Activated gamma-delta T cell (primary cell): ENCODE results near the gene ASCL4.
"Not testable (repeated sequence)": the region's sequence is repeated elsewhere in the genome, so short reads cannot be mapped to it uniquely, and the experiment has no call there.

ENCODE experiments used
- DNase-seq: peaks from one replicate; lab custom pipeline; 2025; lab: John Stamatoyannopoulos, UW
- total RNA-seq, 2 donors: gene quantifications; one replicate each; lab custom pipeline; 2026; lab: John Stamatoyannopoulos, UW

ASCL4 gene, protein sequence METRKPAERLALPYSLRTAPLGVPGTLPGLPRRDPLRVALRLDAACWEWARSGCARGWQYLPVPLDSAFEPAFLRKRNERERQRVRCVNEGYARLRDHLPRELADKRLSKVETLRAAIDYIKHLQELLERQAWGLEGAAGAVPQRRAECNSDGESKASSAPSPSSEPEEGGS
- 0 to 0.09 reads per million in 2 donors for total RNA-seq

DNA sequence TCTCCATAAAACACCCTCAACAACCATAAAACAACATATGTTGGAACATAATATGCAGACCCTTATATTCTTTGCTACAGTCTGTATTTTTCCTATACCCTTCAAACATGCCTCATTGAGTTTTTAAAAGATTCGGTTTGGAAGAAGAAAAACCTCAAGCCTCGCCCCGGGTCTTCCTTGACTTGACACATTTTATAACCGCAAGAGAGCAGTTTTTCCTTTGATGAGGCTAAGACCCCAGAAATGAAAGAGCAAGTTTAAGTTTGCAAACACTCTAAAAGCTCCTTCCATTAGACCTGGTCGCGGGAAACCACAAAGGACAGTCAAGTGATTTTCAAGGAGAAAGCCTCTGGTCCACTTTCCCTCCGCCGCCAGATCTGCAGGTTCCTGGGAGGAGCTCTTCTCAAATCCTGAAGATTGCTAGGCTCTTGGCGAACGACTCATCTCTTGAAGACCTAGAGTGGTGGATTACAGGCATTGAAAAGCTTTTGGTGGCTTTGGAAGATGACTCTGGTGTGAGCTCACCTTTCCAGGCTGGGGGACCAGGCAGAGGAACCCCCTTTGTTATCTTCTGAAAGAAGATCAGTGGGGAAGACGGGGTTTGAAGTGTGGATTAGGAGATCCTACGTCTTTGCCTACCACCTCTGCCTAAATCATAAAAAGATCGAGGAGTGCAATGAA is at the start of gene ASCL4:
Gene ASCL4 (plus strand): TSS at position 356 of the 681 bp plus-strand sequence. CDS start 515 bp downstream, outside the sequence.
- DNase-seq: no peak

DNA sequence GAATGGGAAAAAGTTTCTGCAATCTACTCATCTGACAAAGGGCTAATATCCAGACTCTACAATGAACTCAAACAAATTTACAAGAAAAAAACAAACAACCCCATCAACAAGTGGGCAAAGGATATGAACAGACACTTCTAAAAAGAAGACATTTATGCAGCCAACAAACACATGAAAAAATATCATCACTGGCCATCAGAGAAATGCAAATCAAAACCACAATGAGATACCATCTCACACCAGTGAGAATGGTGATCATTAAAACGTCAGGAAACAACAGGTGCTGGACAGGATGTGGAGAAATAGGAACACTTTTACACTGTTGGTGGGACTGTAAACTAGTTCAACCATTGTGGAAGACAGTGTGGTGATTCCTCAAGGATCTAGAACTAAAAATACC is 47.2 kb upstream of the ASCL4 start:
- DNase-seq: not testable (repeated sequence)

DNA sequence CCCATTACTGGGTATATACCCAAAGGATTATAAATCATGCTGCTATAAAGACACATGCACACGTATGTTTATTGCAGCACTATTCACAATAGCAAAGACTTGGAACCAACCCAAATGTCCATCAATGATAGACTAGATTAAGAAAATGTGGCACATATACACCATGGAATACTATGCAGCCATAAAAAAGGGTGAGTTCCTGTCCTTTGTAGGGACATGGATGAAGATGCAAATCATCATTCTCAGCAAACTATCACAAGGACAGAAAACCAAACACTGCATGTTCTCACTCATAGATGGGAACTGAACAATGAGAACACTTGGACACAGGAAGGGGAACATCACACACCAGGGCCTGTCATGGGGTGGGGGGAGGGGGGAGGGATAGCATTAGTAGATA is 46.8 kb upstream of the ASCL4 start:
- not testable (repeated sequence) for DNase-seq

DNA sequence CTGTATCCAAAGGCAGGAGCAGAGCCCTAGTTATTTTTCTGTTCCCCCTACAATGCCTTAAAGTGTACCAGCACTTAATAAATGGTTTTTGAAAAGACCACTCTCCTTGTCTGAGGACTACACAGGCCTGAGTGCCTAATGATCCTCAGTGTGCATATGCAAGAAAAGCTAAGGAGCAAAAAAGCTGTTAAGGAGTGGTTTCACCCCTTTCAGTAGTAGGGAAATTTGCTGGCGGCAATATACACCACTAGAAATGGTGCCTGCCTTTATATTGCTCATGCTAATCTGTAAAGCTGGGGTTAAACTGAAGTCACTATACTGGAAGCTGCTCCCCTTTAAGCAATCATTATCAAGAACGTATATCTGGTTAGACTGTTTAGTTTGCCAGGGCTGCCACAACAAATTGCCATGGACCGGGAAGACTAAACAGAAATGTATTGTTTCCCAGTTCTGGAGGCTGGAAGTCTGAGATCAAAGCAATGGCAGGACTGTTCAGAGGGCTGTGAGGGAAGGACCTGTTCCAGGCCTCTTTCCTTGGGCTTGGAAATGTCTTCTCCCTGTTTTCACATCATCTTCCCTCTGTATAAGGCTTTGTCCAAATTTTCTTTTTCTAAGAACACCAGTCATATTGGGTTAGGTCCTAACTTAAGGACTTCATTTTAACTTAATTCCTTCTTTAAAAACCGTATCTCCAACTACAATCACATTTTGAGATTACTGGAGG is 43.7 kb upstream of the ASCL4 start:
- no peak for DNase-seq

DNA sequence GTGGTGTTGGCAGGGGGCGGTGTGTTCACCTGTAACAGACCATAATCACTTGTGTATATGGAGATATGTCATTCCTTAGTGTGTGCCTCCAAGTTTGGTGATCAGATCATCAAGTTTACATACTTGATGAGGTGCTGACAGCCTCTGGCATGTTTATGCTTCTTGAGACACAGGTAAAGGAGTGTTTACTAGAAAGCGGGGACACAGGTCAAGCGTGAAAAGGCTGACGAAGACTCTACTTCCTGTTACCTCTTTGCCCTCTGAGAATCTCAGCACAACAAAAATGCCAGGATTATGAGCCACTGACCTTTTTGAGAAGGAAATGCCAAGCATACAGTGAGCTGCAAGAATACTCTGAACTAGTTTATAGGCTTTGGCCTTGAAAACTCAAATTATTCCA is 43.1 kb upstream of the ASCL4 start:
- DNase-seq: no peak

DNA sequence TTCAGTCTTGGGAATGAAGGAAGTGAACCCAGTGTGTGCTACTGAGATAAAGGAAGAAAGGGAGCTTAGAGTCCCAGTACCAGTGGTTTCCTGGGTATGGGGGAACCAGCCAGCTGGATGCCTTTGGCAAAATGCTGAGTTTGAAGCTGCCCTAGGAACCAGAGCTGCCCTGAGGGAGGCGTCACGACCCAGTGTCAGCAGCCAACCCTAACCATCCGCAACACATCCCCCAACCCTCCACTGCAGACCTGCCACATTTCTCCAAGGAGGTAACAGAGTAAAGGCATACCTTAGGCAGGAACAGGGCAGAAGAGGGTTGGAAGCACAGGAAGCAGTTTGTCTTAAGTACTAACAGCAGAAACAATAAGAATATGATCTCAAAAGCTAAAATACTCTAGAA is 42.1 kb upstream of the ASCL4 start:
- DNase-seq: no peak

DNA sequence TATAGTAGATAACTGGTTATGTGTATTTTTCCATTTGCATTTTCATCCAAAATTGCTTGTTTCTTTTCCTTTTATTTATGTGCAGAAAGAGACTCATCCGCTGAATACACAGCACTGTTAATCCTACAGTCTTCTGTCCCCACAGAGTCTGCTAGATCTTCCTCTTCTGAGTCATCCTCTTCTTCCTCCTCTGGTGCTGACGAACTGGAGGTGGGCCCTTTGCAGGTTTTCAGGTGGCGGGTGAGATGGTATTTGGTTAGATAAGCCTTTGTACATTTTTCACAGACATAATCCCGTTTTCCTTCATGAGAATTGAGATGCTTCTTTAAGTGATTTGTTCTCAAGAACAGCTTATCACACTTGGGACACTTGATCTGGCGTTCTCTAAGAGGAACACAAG is 40.4 kb upstream of the ASCL4 start:
- DNase-seq: no peak

DNA sequence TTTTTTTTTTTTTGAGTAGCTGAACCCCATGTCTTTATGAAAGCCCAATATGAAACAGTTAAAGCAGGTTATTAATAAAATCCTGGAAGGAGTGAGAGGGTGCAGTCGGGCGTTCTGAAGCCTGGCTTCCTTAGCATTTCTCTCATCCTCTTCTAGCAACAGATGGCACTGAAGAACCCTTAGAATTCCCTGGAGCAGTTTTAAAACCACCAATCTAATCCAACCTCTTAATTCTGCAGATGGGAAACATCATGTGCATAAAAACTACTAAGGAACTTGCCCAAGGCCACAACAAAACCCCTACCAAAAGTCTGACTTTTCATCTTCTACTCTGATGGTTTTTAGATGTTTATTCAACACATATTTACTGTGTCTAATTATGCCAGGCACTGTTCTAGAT is 38.7 kb upstream of the ASCL4 start:
- no peak for DNase-seq

DNA sequence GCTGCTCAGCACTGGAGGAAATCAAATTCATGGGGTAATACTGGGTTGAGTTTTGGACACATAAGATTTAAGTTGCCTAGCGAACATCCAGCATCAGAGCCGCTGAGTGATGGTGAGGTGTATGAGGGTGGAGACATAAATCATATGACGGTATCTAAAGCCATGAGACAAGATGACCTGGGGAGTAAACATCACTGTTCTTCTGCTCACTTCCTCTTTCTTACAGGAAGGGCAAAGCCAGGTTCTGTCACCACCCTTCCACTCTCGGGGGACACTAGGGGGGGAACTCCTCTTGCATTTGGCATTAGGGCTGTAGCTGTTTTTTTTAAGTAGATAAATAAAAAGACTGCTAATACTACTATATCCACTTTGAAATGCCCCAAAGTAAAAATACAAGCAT is 37.6 kb upstream of the ASCL4 start:
- DNase-seq: no peak

DNA sequence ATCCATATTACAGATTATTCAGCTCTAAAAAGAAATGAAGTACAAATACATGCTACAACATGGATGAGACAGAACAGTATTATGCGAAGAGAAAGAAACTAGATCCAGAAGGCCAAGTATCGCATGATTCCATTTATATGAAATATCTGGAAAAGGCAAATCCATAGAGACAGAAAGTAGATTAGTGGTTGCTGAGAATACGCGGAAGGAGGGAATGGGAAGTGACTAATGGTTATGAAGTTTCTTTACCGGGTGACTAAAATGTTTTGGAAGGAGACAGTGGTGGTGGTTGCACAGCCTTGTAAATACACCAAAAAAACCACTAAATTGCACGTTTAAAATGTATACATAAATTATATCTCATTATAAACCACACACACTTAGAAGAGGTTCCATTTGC is 26.0 kb upstream of the ASCL4 start:
- DNase-seq: no peak

DNA sequence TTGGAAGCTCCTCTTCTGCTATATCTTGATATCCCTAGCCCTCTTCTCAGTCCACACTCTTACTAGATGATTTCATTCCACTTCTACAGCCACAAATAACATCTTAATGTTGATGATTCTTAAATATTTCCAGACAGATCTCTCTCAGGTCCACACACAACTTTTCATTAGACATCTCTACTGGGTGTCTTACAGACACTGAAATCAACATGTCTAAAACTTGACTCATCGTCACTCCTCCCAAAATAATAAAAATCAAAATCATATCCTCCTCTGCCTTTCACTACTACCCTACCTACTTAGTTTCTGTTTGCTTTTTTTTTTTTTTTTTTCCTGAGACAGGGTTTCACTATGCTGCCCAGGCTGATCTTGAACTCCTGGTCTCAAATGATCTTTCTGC is 25.4 kb upstream of the ASCL4 start:
- no peak for DNase-seq

DNA sequence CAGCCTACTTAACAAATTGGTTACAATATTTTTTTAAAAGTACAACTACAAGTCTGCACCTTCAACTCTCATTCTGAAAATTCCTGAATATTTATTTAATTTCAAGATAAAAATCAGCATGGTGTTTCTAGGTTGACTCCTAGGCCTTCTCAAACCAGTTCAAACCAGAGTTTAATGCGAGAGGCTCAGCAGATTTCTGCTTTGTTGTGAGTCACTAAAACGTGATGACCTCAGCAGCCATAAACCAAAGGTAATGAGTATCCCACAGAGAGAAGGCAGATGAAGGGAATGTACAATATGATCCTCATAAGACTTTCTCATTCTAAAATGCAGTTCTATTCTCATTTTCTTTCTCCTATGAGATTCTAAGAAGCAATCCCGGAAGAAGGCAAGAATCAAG is 15.1 kb upstream of the ASCL4 start:
- DNase-seq: no peak

DNA sequence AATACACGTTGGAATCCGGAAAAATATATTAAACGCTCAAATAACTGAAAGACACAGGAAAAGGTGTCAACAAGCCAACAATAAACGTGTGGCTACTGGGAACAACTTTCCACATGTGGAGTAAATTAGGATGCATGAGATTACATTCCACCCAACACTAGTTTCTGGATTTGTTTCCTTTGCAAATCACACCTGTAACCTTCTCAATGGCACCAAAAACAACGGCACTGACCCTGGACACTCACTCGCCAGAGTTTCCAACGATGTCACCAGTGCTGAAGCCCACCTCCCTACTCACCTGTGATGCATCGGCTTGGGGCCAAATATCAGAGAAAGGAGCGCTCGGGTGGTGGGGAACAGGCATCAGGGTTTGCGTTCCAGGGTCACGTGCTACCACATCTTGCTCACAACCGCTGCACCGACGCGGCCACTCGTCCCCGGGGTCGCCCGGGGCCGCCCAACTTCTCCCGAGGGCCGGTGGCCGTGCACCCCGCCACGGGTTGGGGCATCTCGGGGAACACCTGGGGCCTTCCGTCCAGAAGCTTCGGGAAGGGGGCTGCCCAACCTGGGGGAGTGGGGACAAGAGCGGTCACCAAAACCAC is 14.2 kb upstream of the ASCL4 start:
- no peak for DNase-seq

DNA sequence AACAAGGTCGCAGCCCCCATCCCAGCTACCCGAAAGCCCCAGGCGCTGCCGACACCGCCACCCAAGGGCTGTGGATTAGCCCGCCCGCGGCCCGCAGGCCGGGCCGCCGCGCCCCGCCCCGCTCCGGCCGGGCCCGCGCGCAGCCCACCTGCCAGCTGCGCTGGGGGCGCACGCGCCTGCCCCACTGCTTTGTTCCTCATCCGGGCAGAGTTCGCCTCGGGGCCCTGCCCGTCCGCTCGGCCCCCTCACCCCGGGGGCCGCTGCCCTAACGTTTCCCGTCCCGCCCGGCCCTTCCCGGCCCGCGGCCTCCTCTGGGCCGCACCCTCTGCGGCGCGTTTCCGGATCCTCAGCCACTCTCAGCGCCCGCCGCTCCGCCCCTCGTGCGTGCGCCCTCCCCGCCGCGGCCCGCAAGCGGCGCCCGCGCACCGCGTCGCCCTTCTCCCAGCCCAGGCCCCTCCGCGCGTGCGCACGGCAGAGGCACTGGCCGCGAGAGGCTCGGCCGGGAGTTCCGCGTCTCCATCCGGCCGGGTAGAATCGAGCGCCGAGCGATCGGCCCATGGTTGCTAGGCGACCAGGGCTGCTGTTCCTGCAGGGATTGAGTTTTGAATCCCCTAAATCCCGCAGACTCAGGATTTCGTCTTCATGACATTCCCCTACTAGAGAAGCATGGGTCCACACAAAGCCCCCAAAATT is 13.5 kb upstream of the ASCL4 start, which contains the start of gene PRDM4:
Gene PRDM4 (minus strand): TSS at position 329 of the 693 bp plus-strand sequence. CDS start 622 bp downstream, outside the sequence.
- DNase-seq: peak; percentile 89

DNA sequence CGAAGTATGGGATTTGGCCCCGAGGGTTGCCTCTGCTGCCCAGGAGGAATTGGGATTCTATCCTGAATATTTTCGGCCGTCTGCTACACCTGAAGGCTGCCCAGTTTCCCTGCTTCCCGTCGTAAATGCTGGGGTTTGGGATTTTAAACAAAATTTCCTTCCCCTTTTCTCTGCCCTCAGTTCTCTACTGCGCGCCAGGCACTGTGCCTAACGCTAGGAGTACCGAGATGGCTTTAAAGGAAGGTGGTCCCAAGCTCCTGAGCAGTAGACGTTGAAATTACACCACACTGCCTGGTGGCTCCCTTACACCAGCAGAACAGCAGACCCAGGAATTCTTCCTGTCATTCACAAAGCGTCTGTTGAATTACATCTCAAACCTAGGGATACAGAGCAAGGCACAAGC is 13.0 kb upstream of the ASCL4 start:
- DNase-seq: no peak

DNA sequence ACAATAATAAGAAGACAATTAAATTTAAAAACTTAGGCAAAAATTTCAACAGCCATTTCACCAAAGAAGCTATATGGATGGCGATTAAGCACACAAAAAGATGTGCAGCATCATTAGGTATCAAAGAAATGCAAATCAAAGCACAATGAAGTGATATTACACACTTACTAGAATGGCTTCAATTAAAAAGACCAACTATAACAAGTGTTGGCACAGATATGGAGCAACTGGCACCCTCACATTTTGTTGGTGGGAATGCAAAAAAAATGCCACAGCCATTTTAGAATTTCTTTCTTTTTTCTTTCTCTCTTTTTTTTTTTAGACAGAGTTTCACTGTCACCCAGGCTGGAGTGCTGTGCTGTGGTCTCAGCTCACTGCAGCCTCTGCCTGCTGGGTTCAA is 11.6 kb upstream of the ASCL4 start:
- DNase-seq: no peak

DNA sequence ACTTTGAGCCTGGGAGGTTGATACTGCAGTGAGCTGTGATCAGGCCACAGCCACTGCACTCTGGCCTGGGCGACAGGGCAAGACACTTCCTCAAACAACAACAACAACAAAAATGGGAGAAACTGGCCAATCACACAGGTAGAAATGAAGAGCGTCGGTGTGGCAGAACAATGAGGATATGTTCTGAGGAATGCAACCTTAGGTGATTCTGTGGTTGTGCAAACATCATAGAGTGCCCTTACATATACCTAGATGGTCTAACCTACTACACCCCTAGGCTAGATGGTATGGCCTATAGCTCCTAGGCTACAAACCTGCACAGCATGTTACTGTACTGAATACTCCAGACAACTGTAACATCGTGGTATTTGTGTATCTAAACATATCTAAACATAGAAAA is 9.9 kb upstream of the ASCL4 start:
- DNase-seq: no peak

DNA sequence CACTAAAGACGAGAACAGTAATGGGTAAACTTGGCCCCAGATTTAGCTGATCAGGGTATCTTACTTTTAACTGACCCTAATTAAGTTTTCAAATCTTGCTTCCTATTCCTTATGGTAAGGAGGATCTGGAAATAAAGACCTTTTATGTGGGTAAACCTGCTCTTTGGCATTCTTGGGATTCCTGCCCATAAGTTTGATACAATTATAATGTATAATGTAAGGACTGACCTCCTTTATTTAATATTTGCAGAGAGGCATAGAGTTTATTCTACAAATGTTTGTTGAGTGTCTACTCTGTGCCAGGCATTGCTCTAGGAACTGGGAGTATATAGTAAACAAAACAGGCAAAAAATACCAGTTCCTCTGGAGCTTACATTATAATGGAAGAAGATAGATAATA is 9.2 kb upstream of the ASCL4 start:
- DNase-seq: no peak

DNA sequence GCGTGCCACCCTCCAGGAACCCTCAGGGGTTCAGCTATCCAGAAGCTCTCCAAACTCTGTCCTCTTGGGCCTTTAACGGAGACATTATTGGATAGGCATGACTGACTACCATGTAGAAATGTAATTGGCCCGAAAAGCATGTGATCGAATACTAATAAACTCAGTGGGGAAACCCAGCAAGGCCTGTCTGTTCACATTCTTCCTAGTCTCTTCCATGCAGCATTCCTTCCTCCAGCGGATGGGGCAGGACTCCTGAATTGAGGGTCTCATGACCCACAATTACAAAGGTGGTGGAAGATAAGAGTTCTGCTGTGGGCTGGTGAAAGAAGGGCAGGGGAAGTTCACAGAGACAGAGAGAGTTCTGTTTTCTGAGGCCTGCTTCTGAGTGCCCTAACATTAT is 7.0 kb upstream of the ASCL4 start:
- DNase-seq: no peak

DNA sequence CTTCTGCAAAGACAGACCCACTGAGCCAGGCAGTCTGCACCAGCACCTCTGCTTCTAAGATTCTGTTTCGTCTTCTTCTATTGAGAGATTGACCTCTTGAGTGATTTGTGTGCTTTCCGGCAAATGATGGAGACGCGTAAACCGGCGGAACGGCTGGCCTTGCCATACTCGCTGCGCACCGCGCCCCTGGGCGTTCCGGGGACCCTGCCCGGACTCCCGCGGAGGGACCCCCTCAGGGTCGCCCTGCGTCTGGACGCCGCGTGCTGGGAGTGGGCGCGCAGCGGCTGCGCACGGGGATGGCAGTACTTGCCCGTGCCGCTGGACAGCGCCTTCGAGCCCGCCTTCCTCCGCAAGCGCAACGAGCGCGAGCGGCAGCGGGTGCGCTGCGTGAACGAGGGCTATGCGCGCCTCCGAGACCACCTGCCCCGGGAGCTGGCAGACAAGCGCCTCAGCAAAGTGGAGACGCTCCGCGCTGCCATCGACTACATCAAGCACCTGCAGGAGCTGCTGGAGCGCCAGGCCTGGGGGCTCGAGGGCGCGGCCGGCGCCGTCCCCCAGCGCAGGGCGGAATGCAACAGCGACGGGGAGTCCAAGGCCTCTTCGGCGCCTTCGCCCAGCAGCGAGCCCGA is 703 bp downstream of the ASCL4 start:
- no peak for DNase-seq

DNA sequence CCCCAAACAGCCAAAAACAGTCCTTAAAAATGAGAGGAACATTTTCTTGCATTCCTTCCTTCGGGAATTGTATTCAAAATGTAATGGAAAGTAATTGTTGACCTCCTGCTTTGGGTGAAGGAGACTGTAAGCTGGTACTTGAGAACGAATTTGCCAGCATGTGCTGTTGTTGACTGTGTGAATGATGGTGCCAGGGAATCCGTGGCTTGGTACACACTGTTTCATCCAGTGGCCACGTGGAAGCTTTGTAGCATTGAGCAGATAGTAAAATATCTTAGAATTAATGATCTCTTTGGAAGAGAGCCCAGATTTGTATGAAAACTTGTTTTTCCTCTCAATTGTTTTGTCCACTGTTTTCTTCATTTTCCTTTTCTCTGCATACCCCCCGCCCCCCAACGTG is 1.7 kb downstream of the ASCL4 start:
- no peak for DNase-seq
